HG02588 (cell line): Measurements from ENCODE around the gene ARHGAP10.
"Not testable (repeated sequence)": the region's sequence is repeated elsewhere in the genome, so short reads cannot be mapped to it uniquely, and the experiment has no call there.

Experiments
- ATAC-seq: cut with Tn5 transposase; IDR thresholded peaks from one replicate; pipeline ENCODE4 v1.9.1; 2021; ENCODE audit warnings: mild to moderate bottlenecking, moderate library complexity; ENCODE audit not compliant: unreplicated experiment

ARHGAP10 gene

GRCh38 chr4:148078061-148078460 lies 346.2 kb downstream of the ARHGAP10 start:
- ATAC-seq, result no peak

GRCh38 chr4:148079961-148080360 lies 348.1 kb downstream of the ARHGAP10 start:
- ATAC-seq, result no peak

GRCh38 chr4:148081267-148081666 lies 349.4 kb downstream of the ARHGAP10 start:
- no peak for ATAC-seq

- no peak for ATAC-seq
These were observed 349.9 kb downstream of the ARHGAP10 start for GRCh38 chr4:148081745-148082144.

GRCh38 chr4:148083073-148083472 lies 351.2 kb downstream of the ARHGAP10 start:
- not testable (repeated sequence) for ATAC-seq

- ATAC-seq, result no peak
These were observed 357.7 kb downstream of the ARHGAP10 start for GRCh38 chr4:148089624-148090023.

- ATAC-seq, result no peak
These were observed 358.1 kb downstream of the ARHGAP10 start for GRCh38 chr4:148090029-148090428.

GRCh38 chr4:148090503-148091476 lies 358.9 kb downstream of the ARHGAP10 start:
- no peak for ATAC-seq

- ATAC-seq, result no peak
These were observed 360.0 kb downstream of the ARHGAP10 start for GRCh38 chr4:148091896-148092295.

GRCh38 chr4:148092316-148093014 lies 360.6 kb downstream of the ARHGAP10 start:
- ATAC-seq, result no peak

- ATAC-seq, result no peak
These were observed 361.2 kb downstream of the ARHGAP10 start for GRCh38 chr4:148093065-148093464.

GRCh38 chr4:148094149-148094548 lies 362.3 kb downstream of the ARHGAP10 start:
- ATAC-seq, result no peak

- ATAC-seq, result no peak
These were observed 363.5 kb downstream of the ARHGAP10 start for GRCh38 chr4:148095346-148095923.

- ATAC-seq, result no peak
These were observed 365.9 kb downstream of the ARHGAP10 start for GRCh38 chr4:148097801-148098200.

- ATAC-seq, result no peak
These were observed 369.3 kb downstream of the ARHGAP10 start for GRCh38 chr4:148101235-148101634.

GRCh38 chr4:148101790-148102189 lies 369.9 kb downstream of the ARHGAP10 start:
- ATAC-seq, result no peak

- ATAC-seq, result no peak
These were observed 371.9 kb downstream of the ARHGAP10 start for GRCh38 chr4:148103597-148104355.

- no peak for ATAC-seq
These were observed 376.9 kb downstream of the ARHGAP10 start for GRCh38 chr4:148108766-148109165.

- ATAC-seq, result no peak
These were observed 377.3 kb downstream of the ARHGAP10 start for GRCh38 chr4:148109216-148109615.

- ATAC-seq, result no peak
These were observed 378.3 kb downstream of the ARHGAP10 start for GRCh38 chr4:148110169-148110568.
